ENCODE results near the gene ZNF217.
A peak's percentile ranks its signal among the peaks of the same experiment; 100 is the strongest.
"Not testable (repeated sequence)": the region's sequence is repeated elsewhere in the genome, so short reads cannot be mapped to it uniquely, and the experiment has no call there.

Gene ZNF217

GRCh38 chr20:53593466-53594007 is at the start of gene ZNF217:
Gene ZNF217, minus strand, starts transcription at chr20:53593839. Its CDS starts 11,013 bp downstream, at chr20:53582826.
- peak; percentile 88 for DNase-seq

- DNase-seq = peak; percentile 72
These were observed 49.6 kb upstream of the ZNF217 start for GRCh38 chr20:53643031-53643832.

GRCh38 chr20:53642196-53643030 is 48.8 kb upstream of the ZNF217 start:
- peak; percentile 57 for DNase-seq

- peak; percentile 7 for DNase-seq
These were observed 46.2 kb upstream of the ZNF217 start for GRCh38 chr20:53639647-53640440.

- DNase-seq = peak; percentile 6
These were observed 45.5 kb upstream of the ZNF217 start for GRCh38 chr20:53639128-53639527.

GRCh38 chr20:53637310-53637709 is 43.7 kb upstream of the ZNF217 start:
- DNase-seq = peak; percentile 30

- peak; percentile 41 for DNase-seq
These were observed 43.0 kb upstream of the ZNF217 start for GRCh38 chr20:53636540-53637097.

- DNase-seq = peak; percentile 40
These were observed 41.6 kb upstream of the ZNF217 start for GRCh38 chr20:53635221-53635620.

GRCh38 chr20:53631909-53632662 is 38.4 kb upstream of the ZNF217 start:
- peak; percentile 48 for DNase-seq

- DNase-seq = no peak
These were observed 35.8 kb upstream of the ZNF217 start for GRCh38 chr20:53629436-53629835.

GRCh38 chr20:53628758-53629157 is 35.1 kb upstream of the ZNF217 start:
- DNase-seq = not testable (repeated sequence)

- DNase-seq = no peak
These were observed 34.4 kb upstream of the ZNF217 start for GRCh38 chr20:53628076-53628475.

GRCh38 chr20:53627001-53627400 is 33.4 kb upstream of the ZNF217 start:
- DNase-seq = not testable (repeated sequence)

GRCh38 chr20:53626584-53626983 is 32.9 kb upstream of the ZNF217 start:
- DNase-seq = no peak

- DNase-seq = no peak
These were observed 31.9 kb upstream of the ZNF217 start for GRCh38 chr20:53625311-53626129.

GRCh38 chr20:53624927-53625250 is 31.2 kb upstream of the ZNF217 start:
- DNase-seq = not testable (repeated sequence)

GRCh38 chr20:53623454-53624211 is 30.0 kb upstream of the ZNF217 start:
- DNase-seq = no peak

GRCh38 chr20:53623134-53623453 is 29.5 kb upstream of the ZNF217 start:
- DNase-seq = no peak

GRCh38 chr20:53622247-53623133 is 28.9 kb upstream of the ZNF217 start:
- DNase-seq = no peak

Measured in activated CD8-positive, alpha-beta memory T cell treated with anti-CD3 and anti-CD28 coated beads, Interleukin-2, amount 50 U/mL, for 48 hours (primary cell).